ENCODE results near the gene C11orf21.

The C11orf21 gene

DNA sequence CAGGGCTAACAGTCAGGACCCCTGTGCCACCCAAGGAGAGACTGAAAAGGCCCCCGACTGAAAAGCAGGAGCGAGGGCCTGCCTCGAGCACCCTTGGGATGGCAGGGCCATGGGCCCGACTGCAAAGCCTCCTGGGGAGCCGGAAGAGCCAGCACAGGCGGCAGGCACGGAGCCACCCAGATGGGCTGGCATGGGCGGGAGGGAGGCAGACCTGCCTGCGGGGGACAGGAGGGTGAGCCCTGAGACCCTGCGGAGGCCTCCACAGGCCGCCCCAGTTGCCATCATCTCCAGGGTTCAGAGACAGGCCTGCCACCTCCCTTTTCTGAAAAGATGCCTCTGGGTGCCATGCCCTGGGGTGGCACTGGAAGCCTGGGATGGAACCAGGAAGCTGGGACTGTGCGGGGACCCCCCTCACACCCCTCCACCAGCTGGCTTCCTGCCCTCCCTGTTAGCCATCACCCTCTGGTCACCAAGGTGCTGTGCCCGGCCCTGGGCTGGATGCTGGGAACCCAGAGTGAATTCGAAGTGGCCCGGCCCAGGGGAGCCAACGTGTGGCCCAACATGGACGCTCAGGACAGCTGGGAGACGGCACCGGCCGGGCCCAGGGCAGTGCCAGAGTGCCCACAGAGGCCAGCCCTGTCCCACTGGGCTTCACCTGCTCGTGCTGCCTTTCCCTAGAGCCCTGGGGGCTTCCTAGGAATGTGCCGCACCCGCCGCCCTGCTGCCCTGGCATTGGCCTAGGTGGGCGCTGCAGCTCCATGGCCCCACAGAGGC, 13.9 kb upstream of the C11orf21 start:
- Histone ChIP-seq H3K27me3 (ENCODE audit: insufficient read depth, low read length, poor library complexity, severe bottlenecking) (no peaks in the 10 kb centered on the region), H3K4me1 (ENCODE audit: insufficient read depth, low read length, poor library complexity, severe bottlenecking) (peaks cover 8% of the 10 kb centered on the region), H3K36me3 (ENCODE audit: insufficient read depth, low read length) (no peaks in the 10 kb centered on the region), H3K4me3 (ENCODE audit: low read length, poor library complexity, severe bottlenecking) (no peak overlapping the region), H3K9me2 (replicated peaks; ENCODE audit: low read depth, low read length) (no peaks in the 10 kb centered on the region), H3K9ac (ENCODE audit: low read depth, low read length, poor library complexity, severe bottlenecking) (no peak overlapping the region), H3K9me3 (ENCODE audit: insufficient read depth, low read depth, low read length) (no peaks in the 10 kb centered on the region), H3K79me2 (ENCODE audit: insufficient read depth, low read length) (no peaks in the 10 kb centered on the region), H3K4me2 (ENCODE audit: low read depth, low read length, poor library complexity, severe bottlenecking) (no peak overlapping the region), H2AFZ (ENCODE audit: low read length) (no peak overlapping the region), H4K20me1 (ENCODE audit: insufficient read depth, low read length, poor library complexity, severe bottlenecking) (no peaks in the 10 kb centered on the region), H3F3A (ENCODE audit: low read depth) (no peaks in the 10 kb centered on the region)
- no peak for TF ChIP-seq EZH2phosphoT487 (IDR thresholded peaks at IDR 0.05; ENCODE audit: borderline replicate concordance)
- TF ChIP-seq, protein P1, sequence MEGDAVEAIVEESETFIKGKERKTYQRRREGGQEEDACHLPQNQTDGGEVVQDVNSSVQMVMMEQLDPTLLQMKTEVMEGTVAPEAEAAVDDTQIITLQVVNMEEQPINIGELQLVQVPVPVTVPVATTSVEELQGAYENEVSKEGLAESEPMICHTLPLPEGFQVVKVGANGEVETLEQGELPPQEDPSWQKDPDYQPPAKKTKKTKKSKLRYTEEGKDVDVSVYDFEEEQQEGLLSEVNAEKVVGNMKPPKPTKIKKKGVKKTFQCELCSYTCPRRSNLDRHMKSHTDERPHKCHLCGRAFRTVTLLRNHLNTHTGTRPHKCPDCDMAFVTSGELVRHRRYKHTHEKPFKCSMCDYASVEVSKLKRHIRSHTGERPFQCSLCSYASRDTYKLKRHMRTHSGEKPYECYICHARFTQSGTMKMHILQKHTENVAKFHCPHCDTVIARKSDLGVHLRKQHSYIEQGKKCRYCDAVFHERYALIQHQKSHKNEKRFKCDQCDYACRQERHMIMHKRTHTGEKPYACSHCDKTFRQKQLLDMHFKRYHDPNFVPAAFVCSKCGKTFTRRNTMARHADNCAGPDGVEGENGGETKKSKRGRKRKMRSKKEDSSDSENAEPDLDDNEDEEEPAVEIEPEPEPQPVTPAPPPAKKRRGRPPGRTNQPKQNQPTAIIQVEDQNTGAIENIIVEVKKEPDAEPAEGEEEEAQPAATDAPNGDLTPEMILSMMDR (conservative IDR thresholded peaks at IDR 0.05; ENCODE audit: low read length) = no peak

DNA sequence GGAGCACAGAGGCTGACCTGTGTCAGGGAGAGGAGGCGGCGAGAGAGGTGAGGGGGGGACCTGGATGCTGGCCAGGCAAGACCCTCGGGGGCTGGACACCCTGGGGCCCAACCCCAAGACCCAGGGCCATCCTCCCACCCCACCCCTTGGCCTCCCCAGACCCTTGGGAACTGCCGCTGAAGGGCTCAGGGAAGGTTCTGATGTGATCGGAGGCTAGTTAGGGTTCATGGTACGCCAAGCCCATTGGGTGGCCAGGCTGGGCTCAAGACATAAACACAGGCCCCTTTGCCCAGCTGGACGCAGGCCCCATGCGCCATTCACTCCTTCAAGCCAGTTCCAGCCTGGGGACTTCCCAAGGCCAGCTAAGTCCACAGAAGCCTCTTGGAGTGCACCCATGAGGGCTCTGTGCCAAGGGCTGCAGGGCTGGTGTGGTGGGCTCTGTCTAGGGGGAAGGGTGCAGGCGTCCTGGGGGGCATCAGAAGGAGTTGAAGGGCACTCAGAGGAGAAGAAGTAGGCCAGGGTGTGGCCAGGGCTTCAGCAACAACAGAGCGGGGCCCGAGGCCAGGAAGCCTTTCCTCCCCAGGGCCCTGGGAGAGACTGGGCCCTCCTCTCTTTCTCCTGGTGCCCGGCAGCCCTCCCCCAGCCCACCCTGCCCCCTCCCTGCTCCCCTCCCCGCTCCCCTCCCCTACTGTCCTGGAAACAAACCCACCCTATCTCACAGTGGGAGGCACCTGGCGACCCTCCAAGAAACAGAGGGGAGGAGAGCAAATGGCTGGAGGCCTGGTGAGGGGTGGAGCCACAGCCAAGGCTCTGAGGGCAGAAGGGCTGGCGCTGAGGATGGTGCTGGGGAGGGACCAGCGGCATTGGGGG, 13.0 kb upstream of the C11orf21 start:
- H3K9me3 ChIP-seq (ENCODE audit: insufficient read depth, low read depth, low read length) = no peaks in the 10 kb centered on the region

GRCh38 chr11:2314136-2314524, 12.4 kb upstream of the C11orf21 start:
- H2AFZ ChIP-seq (ENCODE audit: low read length) = no peak overlapping the region

More for the DNA sequence above, 13.0 kb upstream of the C11orf21 start:
- Histone ChIP-seq H3K4me1 (ENCODE audit: insufficient read depth, low read length, poor library complexity, severe bottlenecking) (peaks cover 8% of the 10 kb centered on the region), H3K4me3 (ENCODE audit: low read length, poor library complexity, severe bottlenecking) (no peak overlapping the region), H3K4me2 (ENCODE audit: low read depth, low read length, poor library complexity, severe bottlenecking) (no peak overlapping the region), H3F3A (ENCODE audit: low read depth) (no peaks in the 10 kb centered on the region), H4K20me1 (ENCODE audit: insufficient read depth, low read length, poor library complexity, severe bottlenecking) (no peaks in the 10 kb centered on the region), H3K27me3 (ENCODE audit: insufficient read depth, low read length, poor library complexity, severe bottlenecking) (no peaks in the 10 kb centered on the region), H3K9me2 (replicated peaks; ENCODE audit: low read depth, low read length) (no peaks in the 10 kb centered on the region), H3K9ac (ENCODE audit: low read depth, low read length, poor library complexity, severe bottlenecking) (no peak overlapping the region), H2AFZ (ENCODE audit: low read length) (no peak overlapping the region), H3K36me3 (ENCODE audit: insufficient read depth, low read length) (no peaks in the 10 kb centered on the region), H3K79me2 (ENCODE audit: insufficient read depth, low read length) (no peaks in the 10 kb centered on the region)
- TF ChIP-seq EZH2phosphoT487 (IDR thresholded peaks at IDR 0.05; ENCODE audit: borderline replicate concordance) = no peak
- TF ChIP-seq, protein P1 (conservative IDR thresholded peaks at IDR 0.05; ENCODE audit: low read length) = no peak

More at GRCh38 chr11:2314136-2314524, 12.4 kb upstream of the C11orf21 start:
- Histone ChIP-seq H4K20me1 (ENCODE audit: insufficient read depth, low read length, poor library complexity, severe bottlenecking) (no peaks in the 10 kb centered on the region), H3K9ac (ENCODE audit: low read depth, low read length, poor library complexity, severe bottlenecking) (no peak overlapping the region), H3K9me2 (replicated peaks; ENCODE audit: low read depth, low read length) (no peaks in the 10 kb centered on the region), H3K79me2 (ENCODE audit: insufficient read depth, low read length) (no peaks in the 10 kb centered on the region), H3K4me1 (ENCODE audit: insufficient read depth, low read length, poor library complexity, severe bottlenecking) (peaks cover 8% of the 10 kb centered on the region), H3K9me3 (ENCODE audit: insufficient read depth, low read depth, low read length) (no peaks in the 10 kb centered on the region), H3K4me2 (ENCODE audit: low read depth, low read length, poor library complexity, severe bottlenecking) (no peak overlapping the region), H3K36me3 (ENCODE audit: insufficient read depth, low read length) (no peaks in the 10 kb centered on the region), H3K27me3 (ENCODE audit: insufficient read depth, low read length, poor library complexity, severe bottlenecking) (no peaks in the 10 kb centered on the region), H3K4me3 (ENCODE audit: low read length, poor library complexity, severe bottlenecking) (no peak overlapping the region), H3F3A (ENCODE audit: low read depth) (no peaks in the 10 kb centered on the region)
- no peak for TF ChIP-seq EZH2phosphoT487 (IDR thresholded peaks at IDR 0.05; ENCODE audit: borderline replicate concordance)
- TF ChIP-seq, protein P1 (conservative IDR thresholded peaks at IDR 0.05; ENCODE audit: low read length) = no peak
